ENCODE measurements around the gene LRIG1.

DNA sequence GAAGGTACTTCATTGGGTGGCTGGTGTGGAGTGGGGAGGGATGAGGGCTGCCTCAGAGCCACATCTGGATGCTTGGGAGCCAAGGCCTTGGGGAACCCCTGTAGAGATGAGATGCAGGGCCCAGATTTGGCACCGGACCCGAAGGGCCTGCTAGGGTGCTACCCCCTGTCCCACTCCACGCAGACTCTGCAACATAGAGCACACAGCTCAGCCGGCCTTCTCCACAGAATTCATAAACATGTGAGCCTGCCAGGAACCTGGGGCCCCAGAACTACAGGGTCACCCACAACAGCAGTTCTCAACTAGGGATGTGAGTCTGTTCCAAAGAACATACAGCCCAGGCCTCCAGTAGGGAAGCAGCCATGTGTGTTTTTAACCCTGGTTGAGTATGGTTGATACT is 62.8 kb downstream of the LRIG1 start:
- TF ChIP-seq EP300 (IDR thresholded peaks at IDR 0.05) (no peak), POLR2A (IDR thresholded peaks at IDR 0.05) (no peak), POLR2AphosphoS5 (IDR thresholded peaks at IDR 0.05) (no peak)
- TF ChIP-seq, protein P1, sequence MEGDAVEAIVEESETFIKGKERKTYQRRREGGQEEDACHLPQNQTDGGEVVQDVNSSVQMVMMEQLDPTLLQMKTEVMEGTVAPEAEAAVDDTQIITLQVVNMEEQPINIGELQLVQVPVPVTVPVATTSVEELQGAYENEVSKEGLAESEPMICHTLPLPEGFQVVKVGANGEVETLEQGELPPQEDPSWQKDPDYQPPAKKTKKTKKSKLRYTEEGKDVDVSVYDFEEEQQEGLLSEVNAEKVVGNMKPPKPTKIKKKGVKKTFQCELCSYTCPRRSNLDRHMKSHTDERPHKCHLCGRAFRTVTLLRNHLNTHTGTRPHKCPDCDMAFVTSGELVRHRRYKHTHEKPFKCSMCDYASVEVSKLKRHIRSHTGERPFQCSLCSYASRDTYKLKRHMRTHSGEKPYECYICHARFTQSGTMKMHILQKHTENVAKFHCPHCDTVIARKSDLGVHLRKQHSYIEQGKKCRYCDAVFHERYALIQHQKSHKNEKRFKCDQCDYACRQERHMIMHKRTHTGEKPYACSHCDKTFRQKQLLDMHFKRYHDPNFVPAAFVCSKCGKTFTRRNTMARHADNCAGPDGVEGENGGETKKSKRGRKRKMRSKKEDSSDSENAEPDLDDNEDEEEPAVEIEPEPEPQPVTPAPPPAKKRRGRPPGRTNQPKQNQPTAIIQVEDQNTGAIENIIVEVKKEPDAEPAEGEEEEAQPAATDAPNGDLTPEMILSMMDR (IDR thresholded peaks at IDR 0.05): no peak

All from upper lobe of left lung (tissue), 4 donors.